ENCODE results near the gene TROAP.

Gene TROAP

GRCh38 chr12:49325606-49326005 is 2.6 kb downstream of the TROAP start:
- TF ChIP-seq, protein P1, sequence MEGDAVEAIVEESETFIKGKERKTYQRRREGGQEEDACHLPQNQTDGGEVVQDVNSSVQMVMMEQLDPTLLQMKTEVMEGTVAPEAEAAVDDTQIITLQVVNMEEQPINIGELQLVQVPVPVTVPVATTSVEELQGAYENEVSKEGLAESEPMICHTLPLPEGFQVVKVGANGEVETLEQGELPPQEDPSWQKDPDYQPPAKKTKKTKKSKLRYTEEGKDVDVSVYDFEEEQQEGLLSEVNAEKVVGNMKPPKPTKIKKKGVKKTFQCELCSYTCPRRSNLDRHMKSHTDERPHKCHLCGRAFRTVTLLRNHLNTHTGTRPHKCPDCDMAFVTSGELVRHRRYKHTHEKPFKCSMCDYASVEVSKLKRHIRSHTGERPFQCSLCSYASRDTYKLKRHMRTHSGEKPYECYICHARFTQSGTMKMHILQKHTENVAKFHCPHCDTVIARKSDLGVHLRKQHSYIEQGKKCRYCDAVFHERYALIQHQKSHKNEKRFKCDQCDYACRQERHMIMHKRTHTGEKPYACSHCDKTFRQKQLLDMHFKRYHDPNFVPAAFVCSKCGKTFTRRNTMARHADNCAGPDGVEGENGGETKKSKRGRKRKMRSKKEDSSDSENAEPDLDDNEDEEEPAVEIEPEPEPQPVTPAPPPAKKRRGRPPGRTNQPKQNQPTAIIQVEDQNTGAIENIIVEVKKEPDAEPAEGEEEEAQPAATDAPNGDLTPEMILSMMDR (conservative IDR thresholded peaks at IDR 0.05; ENCODE audit: low read depth, low read length): no peak
- no peak overlapping the region for H3K4me3 ChIP-seq (ENCODE audit: low read depth, low read length)
- no peak for DNase-seq (ENCODE audit: low read depth)

- H3K4me3 ChIP-seq (ENCODE audit: low read depth, low read length): no peak overlapping the region
- no peak for DNase-seq (ENCODE audit: low read depth)
- TF ChIP-seq, protein P1 (conservative IDR thresholded peaks at IDR 0.05; ENCODE audit: low read depth, low read length): no peak
Measured at GRCh38 chr12:49327368-49327767, 4.3 kb downstream of the TROAP start.

DNA sequence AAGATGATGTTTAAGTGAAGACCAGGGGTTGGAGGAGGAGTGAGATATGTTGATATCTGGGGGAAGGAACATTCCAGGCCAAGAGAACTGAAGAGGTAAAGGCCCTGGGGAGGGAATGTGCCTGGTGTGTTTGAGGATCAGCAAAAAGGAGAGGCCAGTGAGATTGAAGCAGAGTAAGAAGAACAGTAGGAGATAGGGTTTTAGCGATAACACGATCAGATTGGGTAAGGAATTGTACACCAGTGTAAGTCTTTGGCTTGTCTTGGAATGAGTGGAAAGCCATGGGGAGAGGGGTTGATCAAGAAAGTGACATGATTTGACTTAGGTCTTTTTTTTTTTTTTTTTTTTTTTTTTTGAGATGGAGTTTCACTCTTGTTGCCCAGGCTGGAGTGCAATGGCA is 4.8 kb downstream of the TROAP start:
- TF ChIP-seq, protein P1 (conservative IDR thresholded peaks at IDR 0.05; ENCODE audit: low read depth, low read length): no peak
- no peak for DNase-seq (ENCODE audit: low read depth)

DNA sequence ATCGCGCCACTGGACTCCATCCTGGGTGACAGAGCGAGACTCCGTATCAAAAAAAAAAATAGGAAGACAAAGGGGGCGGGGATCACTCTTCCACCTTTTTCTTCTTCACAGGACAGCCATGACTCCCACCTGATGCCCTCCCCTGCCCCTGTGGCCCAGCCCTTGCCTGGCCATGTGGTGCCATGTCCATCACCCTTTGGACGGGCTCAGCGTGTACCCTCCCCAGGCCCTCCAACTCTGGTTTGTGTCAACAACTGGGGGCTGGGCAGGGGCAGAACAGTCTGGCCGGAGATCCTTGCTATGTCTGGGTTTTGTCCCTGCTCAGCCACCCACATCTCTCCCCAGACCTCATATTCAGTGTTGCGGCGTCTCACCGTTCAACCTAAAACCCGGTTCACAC is 5.8 kb downstream of the TROAP start:
- DNase-seq (ENCODE audit: low read depth): no peak
- no peak overlapping the region for H3K4me3 ChIP-seq (ENCODE audit: low read depth, low read length)
- TF ChIP-seq, protein P1 (conservative IDR thresholded peaks at IDR 0.05; ENCODE audit: low read depth, low read length): no peak

More for the DNA sequence above, 4.8 kb downstream of the TROAP start:
- no peak overlapping the region for H3K4me3 ChIP-seq (ENCODE audit: low read depth, low read length)

DNA sequence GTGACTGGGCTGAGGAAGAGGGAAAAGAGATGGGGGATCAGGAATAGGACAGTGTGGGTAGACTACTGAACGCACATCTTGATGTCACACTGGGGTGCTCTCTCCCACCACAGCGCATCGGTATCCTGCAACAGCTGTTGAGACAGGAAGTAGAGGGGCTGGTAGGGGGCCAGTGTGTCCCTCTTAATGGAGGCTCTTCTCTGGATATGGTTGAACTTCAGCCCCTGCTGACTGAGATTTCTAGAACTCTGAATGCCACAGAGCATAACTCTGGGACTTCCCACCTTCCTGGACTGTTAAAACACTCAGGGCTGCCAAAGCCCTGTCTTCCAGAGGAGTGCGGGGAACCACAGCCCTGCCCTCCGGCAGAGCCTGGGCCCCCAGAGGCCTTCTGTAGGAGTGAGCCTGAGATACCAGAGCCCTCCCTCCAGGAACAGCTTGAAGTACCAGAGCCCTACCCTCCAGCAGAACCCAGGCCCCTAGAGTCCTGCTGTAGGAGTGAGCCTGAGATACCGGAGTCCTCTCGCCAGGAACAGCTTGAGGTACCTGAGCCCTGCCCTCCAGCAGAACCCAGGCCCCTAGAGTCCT is 7.1 kb downstream of the TROAP start:
- DNase-seq (ENCODE audit: low read depth): no peak
- TF ChIP-seq, protein P1 (conservative IDR thresholded peaks at IDR 0.05; ENCODE audit: low read depth, low read length): no peak
- H3K4me3 ChIP-seq (ENCODE audit: low read depth, low read length): no peak overlapping the region

DNA sequence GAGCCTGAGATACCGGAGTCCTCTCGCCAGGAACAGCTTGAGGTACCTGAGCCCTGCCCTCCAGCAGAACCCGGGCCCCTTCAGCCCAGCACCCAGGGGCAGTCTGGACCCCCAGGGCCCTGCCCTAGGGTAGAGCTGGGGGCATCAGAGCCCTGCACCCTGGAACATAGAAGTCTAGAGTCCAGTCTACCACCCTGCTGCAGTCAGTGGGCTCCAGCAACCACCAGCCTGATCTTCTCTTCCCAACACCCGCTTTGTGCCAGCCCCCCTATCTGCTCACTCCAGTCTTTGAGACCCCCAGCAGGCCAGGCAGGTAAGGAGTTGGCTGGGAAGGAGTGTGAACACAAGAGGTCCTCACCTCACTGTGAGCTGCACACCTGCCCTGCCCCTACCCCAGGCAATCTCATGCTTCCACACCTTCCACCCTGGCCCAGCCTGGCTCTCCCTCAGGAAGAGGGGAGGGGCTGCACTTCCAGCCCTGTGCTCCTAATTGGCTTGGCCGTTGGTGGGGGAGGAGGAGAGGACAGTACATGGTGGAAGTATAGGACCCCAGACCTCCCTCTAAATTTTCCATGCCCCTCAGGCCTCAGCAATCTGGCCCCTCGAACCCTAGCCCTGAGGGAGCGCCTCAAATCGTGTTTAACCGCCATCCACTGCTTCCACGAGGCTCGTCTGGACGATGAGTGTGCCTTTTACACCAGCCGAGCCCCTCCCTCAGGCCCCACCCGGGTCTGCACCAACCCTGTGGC is 7.8 kb downstream of the TROAP start:
- DNase-seq (ENCODE audit: low read depth): no peak
- TF ChIP-seq, protein P1 (conservative IDR thresholded peaks at IDR 0.05; ENCODE audit: low read depth, low read length): no peak
- H3K4me3 ChIP-seq (ENCODE audit: low read depth, low read length): no peak overlapping the region

All from choroid plexus epithelial cell (primary cell).